Activated T-helper 2 cell treated with anti-CD3 and anti-CD28 coated beads, Interferon-gamma antibody, Interleukin-2, Interleukin-4, amounts not matched to agents 10 μg/mL and 5 μg/mL and 100 μg/mL, durations not matched to agents 14 hours and 24 hours and 36 hours (primary cell): ENCODE results near the gene SENP6. TPM values are rescaled to one million over a fixed set of nuclear protein-coding genes. Genes with fewer than 3 reads are reported as not detected.
"Not testable (repeated sequence)": the region's sequence is repeated elsewhere in the genome, so short reads cannot be mapped to it uniquely, and the experiment has no call there.

Experiments used
- DNase-seq: peaks from one replicate; pipeline ENCODE4 v3.0.0; 2021; ENCODE audit warnings: low spot score
- H3K27ac Mint-ChIP-seq: one replicate; pipeline ENCODE4 v1.8.0; 2021; ENCODE audit warnings: mixed read lengths
- H3K27me3 Mint-ChIP-seq: one replicate; pipeline ENCODE4 v1.8.0; 2021; ENCODE audit warnings: low read depth, mixed read lengths
- H3K36me3 Mint-ChIP-seq: one replicate; pipeline ENCODE4 v1.8.0; 2021; ENCODE audit warnings: low read depth, mixed read lengths
- H3K4me1 Mint-ChIP-seq: one replicate; pipeline ENCODE4 v1.8.0; 2021; ENCODE audit warnings: low read depth, mixed read lengths
- H3K4me3 Mint-ChIP-seq: one replicate; pipeline ENCODE4 v1.8.0; 2021; ENCODE audit warnings: low read depth, mild to moderate bottlenecking, moderate library complexity, mixed read lengths
- H3K9me3 Mint-ChIP-seq: one replicate; pipeline ENCODE4 v1.8.0; 2021; ENCODE audit warnings: mixed read lengths
- intact Hi-C: fragments of 100-400 bp; cut with micrococcal nuclease; formaldehyde crosslinking; loops from one replicate; pipeline ENCODE4 v1.15.1; 2023
- total RNA-seq: library from RNA; stranded (reverse); gene quantifications from 2 replicates; pipeline ENCODE4 v1.2.3, GENCODE V29; 2022

The SENP6 gene, protein sequence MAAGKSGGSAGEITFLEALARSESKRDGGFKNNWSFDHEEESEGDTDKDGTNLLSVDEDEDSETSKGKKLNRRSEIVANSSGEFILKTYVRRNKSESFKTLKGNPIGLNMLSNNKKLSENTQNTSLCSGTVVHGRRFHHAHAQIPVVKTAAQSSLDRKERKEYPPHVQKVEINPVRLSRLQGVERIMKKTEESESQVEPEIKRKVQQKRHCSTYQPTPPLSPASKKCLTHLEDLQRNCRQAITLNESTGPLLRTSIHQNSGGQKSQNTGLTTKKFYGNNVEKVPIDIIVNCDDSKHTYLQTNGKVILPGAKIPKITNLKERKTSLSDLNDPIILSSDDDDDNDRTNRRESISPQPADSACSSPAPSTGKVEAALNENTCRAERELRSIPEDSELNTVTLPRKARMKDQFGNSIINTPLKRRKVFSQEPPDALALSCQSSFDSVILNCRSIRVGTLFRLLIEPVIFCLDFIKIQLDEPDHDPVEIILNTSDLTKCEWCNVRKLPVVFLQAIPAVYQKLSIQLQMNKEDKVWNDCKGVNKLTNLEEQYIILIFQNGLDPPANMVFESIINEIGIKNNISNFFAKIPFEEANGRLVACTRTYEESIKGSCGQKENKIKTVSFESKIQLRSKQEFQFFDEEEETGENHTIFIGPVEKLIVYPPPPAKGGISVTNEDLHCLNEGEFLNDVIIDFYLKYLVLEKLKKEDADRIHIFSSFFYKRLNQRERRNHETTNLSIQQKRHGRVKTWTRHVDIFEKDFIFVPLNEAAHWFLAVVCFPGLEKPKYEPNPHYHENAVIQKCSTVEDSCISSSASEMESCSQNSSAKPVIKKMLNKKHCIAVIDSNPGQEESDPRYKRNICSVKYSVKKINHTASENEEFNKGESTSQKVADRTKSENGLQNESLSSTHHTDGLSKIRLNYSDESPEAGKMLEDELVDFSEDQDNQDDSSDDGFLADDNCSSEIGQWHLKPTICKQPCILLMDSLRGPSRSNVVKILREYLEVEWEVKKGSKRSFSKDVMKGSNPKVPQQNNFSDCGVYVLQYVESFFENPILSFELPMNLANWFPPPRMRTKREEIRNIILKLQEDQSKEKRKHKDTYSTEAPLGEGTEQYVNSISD
- 73.8 and 81.7 TPM in 2 replicates for total RNA-seq

DNA sequence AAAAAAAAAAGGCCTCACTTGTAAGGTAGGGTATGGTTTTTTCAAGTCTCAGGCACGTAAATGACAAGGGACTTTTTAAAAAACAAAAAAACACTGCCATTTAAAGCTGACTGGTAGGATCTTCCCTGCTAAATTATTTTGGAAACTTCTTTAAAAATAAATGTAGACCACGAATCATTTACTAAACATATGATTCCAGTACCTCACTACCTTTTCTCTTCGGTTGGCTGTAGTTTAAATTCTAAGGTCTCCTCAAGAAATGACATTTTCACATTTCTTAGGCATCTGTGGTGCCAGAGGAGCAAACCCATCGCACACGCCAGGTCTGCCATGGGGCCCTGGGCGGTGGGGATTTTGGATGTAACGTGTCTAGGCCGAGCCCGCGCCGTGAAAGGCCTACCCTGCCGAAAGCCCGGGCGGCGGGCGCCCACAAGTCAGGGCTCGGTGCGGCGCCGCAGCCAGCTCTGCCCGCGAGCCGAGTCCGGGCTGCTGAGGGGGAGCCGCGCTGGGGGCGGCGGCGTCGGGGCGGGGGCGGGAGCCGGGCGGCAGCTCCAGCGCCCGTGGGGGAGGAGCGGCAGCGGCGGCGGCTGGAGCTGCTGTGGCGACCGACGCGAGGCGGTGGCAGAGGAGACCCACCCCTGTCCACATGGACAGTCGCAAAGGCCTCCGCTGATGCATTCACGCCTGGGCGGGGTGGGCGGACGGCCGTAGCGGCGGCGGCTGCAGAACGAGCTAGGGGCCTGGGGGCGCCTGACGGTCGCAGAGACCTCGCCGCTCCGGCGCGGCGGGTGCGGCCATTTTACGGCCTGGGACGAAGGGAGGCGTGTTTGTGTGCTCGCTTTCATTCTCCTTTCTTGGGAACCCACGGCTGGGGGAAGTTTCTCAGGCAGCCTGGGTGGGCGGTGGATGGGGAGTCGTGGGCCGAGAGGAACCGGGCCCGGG is at the start of gene SENP6:
Gene SENP6 (plus strand): TSS at position 577 of the 942 bp plus-strand sequence. CDS start 645 bp downstream, outside the sequence.
- H3K4me3 Mint-ChIP-seq: peak within 1 kb of the TSS; percentile 99
- intact Hi-C loops: loop anchor here (1.0 to 5.0 kb wide), 3 partner anchors 36 to 358 kb away; partner anchors contain the start of genes COX7A2 and TMEM30A
- peak; percentile 68 for DNase-seq
- H3K27ac Mint-ChIP-seq: peak within 1 kb of the TSS; percentile 99
- H3K9me3 Mint-ChIP-seq: no peaks in the 10 kb centered on the region
- H3K27me3 Mint-ChIP-seq: no peaks in the 10 kb centered on the region
- H3K4me1 Mint-ChIP-seq: peaks cover 38% of the 10 kb centered on the region
- H3K36me3 Mint-ChIP-seq: peaks cover 22% of the 10 kb centered on the region

DNA sequence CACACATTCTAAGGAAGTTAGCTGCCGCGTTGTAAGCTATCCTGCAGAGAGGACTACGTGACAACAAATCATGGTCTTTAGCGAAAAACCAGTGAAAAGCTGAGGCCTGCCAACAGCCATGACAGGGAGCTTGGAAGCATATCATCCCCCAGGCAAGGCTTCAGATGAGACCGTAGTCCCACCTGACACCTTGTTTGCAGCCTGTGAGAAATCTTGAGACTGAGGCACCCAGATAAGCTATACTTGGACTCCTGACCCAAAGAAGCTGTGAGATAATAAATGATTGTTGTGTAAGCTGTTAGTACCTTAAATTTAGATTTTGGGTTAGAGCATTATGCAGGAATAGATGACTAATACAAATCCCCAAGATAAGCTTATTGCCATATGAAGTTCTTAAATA is 45.4 kb upstream of the SENP6 start:
- DNase-seq: no peak
- H3K27me3 Mint-ChIP-seq: peaks cover 5% of the 10 kb centered on the region
- H3K27ac Mint-ChIP-seq: no peak overlapping the region
- H3K4me1 Mint-ChIP-seq: peaks cover 8% of the 10 kb centered on the region
- intact Hi-C loops: no loop called here
- no peak overlapping the region for H3K4me3 Mint-ChIP-seq
- no peaks in the 10 kb centered on the region for H3K9me3 Mint-ChIP-seq
- H3K36me3 Mint-ChIP-seq: no peaks in the 10 kb centered on the region

- Mint-ChIP-seq H3K4me1 (peaks cover 3% of the 10 kb centered on the region), H3K9me3 (no peaks in the 10 kb centered on the region), H3K4me3 (no peak overlapping the region), H3K27me3 (peaks cover 7% of the 10 kb centered on the region), H3K27ac (no peak overlapping the region), H3K36me3 (no peaks in the 10 kb centered on the region)
- DNase-seq: no peak
- intact Hi-C loops: no loop called here
Observed at GRCh38 chr6:75557068-75557467, 44.6 kb upstream of the SENP6 start.

DNA sequence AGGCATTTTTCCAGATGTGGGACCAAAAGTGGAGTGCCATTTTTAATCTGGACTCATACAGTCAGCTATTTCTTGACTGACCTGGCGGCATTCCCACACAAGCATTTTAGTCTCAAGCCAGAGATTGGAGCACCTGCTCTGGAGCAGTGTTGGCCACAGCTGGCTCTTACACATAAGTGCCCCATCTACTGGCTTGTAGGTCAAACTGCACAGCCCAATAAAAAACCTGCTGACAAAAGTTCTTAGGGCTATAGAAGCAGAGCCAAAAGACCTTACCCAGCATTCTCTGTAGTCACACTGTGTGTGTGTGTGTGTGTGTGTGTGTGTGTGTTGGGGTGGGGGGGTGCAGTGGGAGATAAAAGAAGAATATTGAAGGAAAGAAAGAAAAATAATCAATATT is 38.6 kb upstream of the SENP6 start:
- H3K27me3 Mint-ChIP-seq: peaks cover 17% of the 10 kb centered on the region
- H3K9me3 Mint-ChIP-seq: peaks cover 21% of the 10 kb centered on the region
- no peak for DNase-seq
- no peaks in the 10 kb centered on the region for H3K4me1 Mint-ChIP-seq
- H3K27ac Mint-ChIP-seq: no peak overlapping the region
- H3K36me3 Mint-ChIP-seq: no peaks in the 10 kb centered on the region
- intact Hi-C loops: no loop called here
- no peak overlapping the region for H3K4me3 Mint-ChIP-seq

DNA sequence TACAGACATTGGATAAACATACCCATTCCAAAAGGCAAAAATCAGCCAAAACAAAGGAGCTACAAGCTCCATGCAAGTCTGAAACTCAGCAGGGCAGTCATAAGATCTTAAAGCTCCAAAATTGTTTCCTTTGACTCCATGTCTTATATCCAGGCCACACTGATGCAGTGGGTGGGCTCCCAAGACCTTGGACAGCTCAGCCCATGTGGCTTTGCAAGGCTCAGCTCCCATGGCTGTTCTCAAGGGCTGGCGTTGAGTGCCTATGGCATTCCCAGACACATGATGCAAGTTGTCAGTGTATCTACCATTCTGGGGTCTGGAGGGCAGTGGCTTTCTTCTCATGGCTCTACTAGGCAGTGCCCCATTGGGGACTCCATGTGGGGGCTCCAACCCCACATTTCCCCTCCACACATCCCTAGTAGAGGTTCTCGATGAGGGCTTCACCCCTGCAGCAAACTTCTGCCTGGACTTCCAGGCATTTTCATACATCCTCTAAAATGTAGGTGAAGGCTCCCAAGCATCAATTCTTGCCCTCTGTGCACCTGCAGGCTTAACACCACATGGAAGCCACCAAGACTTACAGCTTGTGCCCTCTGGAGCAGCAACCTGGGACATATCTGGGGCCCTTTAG is 35.4 kb upstream of the SENP6 start:
- H3K4me1 Mint-ChIP-seq: no peaks in the 10 kb centered on the region
- no peaks in the 10 kb centered on the region for H3K36me3 Mint-ChIP-seq
- intact Hi-C loops: no loop called here
- peaks cover 15% of the 10 kb centered on the region for H3K27me3 Mint-ChIP-seq
- H3K4me3 Mint-ChIP-seq: no peak overlapping the region
- no peak for DNase-seq
- H3K9me3 Mint-ChIP-seq: peaks cover 21% of the 10 kb centered on the region
- H3K27ac Mint-ChIP-seq: no peak overlapping the region

DNA sequence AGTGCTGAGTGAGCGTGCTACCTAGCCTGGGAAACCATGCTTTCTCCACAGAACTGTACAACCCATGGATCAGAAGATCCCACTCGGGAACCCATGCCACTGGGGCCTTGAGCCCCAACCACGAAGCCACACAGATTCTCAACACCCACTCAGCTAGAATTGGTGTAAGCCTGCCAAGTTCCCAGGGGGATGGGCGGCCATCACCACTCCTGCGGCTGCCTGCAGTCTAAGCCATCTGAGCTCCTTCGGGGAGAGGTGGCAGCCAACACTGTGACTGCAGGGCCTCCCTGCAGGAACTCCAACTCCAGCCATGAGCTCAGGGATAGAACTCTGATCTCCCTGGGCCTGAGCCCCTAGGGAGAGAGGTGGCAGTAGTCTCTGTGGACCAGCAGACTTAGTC is 33.6 kb upstream of the SENP6 start:
- Mint-ChIP-seq H3K27me3 (peaks cover 12% of the 10 kb centered on the region), H3K4me1 (no peaks in the 10 kb centered on the region), H3K36me3 (no peaks in the 10 kb centered on the region), H3K27ac (no peak overlapping the region), H3K4me3 (no peak overlapping the region), H3K9me3 (peaks cover 21% of the 10 kb centered on the region)
- no peak for DNase-seq
- intact Hi-C loops: no loop called here

- H3K9me3 Mint-ChIP-seq: peaks cover 21% of the 10 kb centered on the region
Observed at GRCh38 chr6:75568965-75569364, 32.7 kb upstream of the SENP6 start.

DNA sequence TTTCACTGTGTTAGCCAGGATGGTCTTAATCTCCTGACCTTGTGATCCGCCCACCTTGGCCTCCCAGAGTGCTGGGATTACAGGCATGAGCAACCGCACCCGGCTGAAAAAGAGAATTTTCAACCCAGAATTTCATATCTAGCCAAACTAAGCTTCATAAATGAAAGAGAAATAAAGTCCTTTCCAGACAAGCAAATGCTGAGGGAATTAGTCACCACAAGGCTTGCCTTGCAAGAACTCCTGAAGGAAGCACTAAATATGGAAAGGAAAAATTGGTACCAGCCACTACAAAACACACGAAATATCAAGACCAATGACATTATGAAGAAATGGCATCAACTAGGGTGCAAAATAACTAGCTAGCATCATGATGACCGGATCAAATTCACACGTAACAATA is 31.0 kb upstream of the SENP6 start:
- H3K27ac Mint-ChIP-seq, H3K4me1 Mint-ChIP-seq, DNase-seq, intact Hi-C loops, H3K36me3 Mint-ChIP-seq, H3K4me3 Mint-ChIP-seq: not testable (repeated sequence)
- Mint-ChIP-seq H3K9me3 (peaks cover 14% of the 10 kb centered on the region), H3K27me3 (peaks cover 15% of the 10 kb centered on the region)

More at GRCh38 chr6:75568965-75569364, 32.7 kb upstream of the SENP6 start:
- Mint-ChIP-seq H3K36me3 (no peaks in the 10 kb centered on the region), H3K4me3 (no peak overlapping the region), H3K27me3 (peaks cover 12% of the 10 kb centered on the region), H3K27ac (no peak overlapping the region), H3K4me1 (no peaks in the 10 kb centered on the region)
- intact Hi-C loops: no loop called here
- DNase-seq: no peak

DNA sequence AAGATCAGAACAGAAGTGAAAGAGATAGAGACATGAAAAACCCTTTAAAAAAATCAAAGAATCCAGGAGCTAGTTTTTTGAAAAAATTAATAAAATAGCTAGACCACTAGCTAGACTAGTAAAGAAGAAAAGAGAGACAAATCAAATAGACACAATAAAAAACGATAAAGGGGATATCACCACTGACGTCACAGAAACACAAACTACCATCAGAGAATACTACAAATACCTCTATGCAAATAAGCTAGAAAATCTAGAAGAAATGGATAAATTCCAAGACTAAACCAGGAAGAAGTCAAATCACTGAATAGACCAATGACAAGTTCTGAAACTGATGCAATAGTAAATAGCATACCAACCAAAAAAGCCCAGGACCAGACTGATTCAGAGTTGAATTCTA is 29.6 kb upstream of the SENP6 start:
- Mint-ChIP-seq H3K9me3 (peaks cover 3% of the 10 kb centered on the region), H3K4me3 (no peak overlapping the region), H3K27ac (no peak overlapping the region), H3K4me1 (no peaks in the 10 kb centered on the region), H3K27me3 (peaks cover 13% of the 10 kb centered on the region), H3K36me3 (no peaks in the 10 kb centered on the region)
- DNase-seq: no peak
- intact Hi-C loops: no loop called here

DNA sequence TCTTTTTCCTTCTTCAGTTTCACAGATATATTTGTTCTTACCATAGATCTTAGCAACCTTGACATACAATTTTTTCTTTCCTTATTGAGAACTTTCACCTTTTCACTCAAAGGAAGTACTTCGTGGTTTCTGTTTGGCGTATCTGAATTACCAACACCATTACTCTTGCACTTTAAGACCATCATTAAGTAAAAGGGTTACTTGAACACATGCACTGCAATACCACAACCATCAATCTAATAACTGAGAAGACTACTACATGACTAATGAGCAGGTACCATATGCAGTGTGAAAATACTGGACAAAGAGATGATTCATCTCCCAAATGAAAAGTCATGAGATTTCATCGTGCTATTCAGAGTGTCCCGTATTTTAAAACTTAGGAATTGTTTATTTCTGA is 21.7 kb upstream of the SENP6 start:
- no peak overlapping the region for H3K27ac Mint-ChIP-seq
- no peak overlapping the region for H3K4me3 Mint-ChIP-seq
- intact Hi-C loops: no loop called here

GRCh38 chr6:75581231-75581630 is 20.4 kb upstream of the SENP6 start:
- peaks cover 19% of the 10 kb centered on the region for H3K9me3 Mint-ChIP-seq
- no peak overlapping the region for H3K27ac Mint-ChIP-seq
- peaks cover 11% of the 10 kb centered on the region for H3K4me1 Mint-ChIP-seq
- intact Hi-C loops: no loop called here
- peaks cover 7% of the 10 kb centered on the region for H3K27me3 Mint-ChIP-seq
- H3K36me3 Mint-ChIP-seq: no peaks in the 10 kb centered on the region
- H3K4me3 Mint-ChIP-seq: no peak overlapping the region
- no peak for DNase-seq

More for the DNA sequence above, 21.7 kb upstream of the SENP6 start:
- H3K4me1 Mint-ChIP-seq: peaks cover 11% of the 10 kb centered on the region
- H3K27me3 Mint-ChIP-seq: peaks cover 9% of the 10 kb centered on the region
- no peak for DNase-seq
- H3K9me3 Mint-ChIP-seq: peaks cover 15% of the 10 kb centered on the region
- no peaks in the 10 kb centered on the region for H3K36me3 Mint-ChIP-seq
